Spleen (tissue), 11 donors: ENCODE measurements around the gene SS18. TPM values are rescaled to one million over a fixed set of nuclear protein-coding genes. Genes with fewer than 3 reads are reported as not detected.

Experiments used
- DNase-seq: peaks from one replicate; pipeline ENCODE4 v3.0.0-alpha.2; 2020
- H3K27ac ChIP-seq, 8 donors: fragments of 200-600 bp; sonication (generic) in 7 of 8; 1 replicate in 4 of 8; 2 replicates in 4 of 8; pipeline versions ENCODE4 v1.5.0 to v1.8.0; 2016 to 2021; ENCODE audit warnings: inconsistent platforms in 4 of 8, mild to moderate bottlenecking in 4 of 8, moderate library complexity in 1 of 8
- H3K27me3 ChIP-seq, 7 donors: fragments of 200-600 bp; sonication (generic) in 6 of 7; replicated peaks in 1 of 7; 1 replicate in 4 of 7; 2 replicates in 3 of 7; pipeline versions ENCODE4 v1.5.0 to v1.8.0; 2016 to 2021; ENCODE audit warnings: inconsistent platforms in 3 of 7, mild to moderate bottlenecking in 1 of 7
- H3K36me3 ChIP-seq, 6 donors: fragments of 200-600 bp; sonication (generic) in 5 of 6; 1 replicate in 4 of 6; 2 replicates in 2 of 6; pipeline versions ENCODE4 v1.5.0 to v1.8.0; 2016 to 2021; ENCODE audit warnings: inconsistent platforms in 2 of 6
- H3K4me1 ChIP-seq, 6 donors: fragments of 200-600 bp; sonication (generic) in 5 of 6; 1 replicate in 3 of 6; 2 replicates in 3 of 6; pipeline versions ENCODE4 v1.5.0 to v1.8.0; 2016 to 2021; ENCODE audit warnings: inconsistent platforms in 3 of 6
- H3K4me3 ChIP-seq, 8 donors: fragments of 200-600 bp; sonication (generic) in 7 of 8; 1 replicate in 4 of 8; 2 replicates in 4 of 8; pipeline versions ENCODE4 v1.5.0 to v1.8.0; 2016 to 2021; ENCODE audit warnings: inconsistent platforms in 4 of 8, mild to moderate bottlenecking in 4 of 8, moderate library complexity in 2 of 8
- H3K9me3 ChIP-seq, 8 donors: fragments of 200-600 bp; sonication (generic) in 7 of 8; 1 replicate in 4 of 8; 2 replicates in 4 of 8; pipeline versions ENCODE4 v1.5.0 to v1.8.0; 2016 to 2021; ENCODE audit warnings: inconsistent platforms in 4 of 8
- POLR2A ChIP-seq, 3 donors: fragments of 450-650 bp; IDR thresholded peaks; one replicate each; pipeline ENCODE4 v1.5.1; 2017; ENCODE audit warnings: antibody characterized with exemption in 3 of 3, mild to moderate bottlenecking in 1 of 3
- POLR2AphosphoS5 ChIP-seq, 3 donors: sonication (generic); formaldehyde crosslinking; IDR thresholded peaks; one replicate each; pipeline ENCODE4 v1.5.1; 2017; ENCODE audit warnings: antibody characterized with exemption in 3 of 3
- WGBS, 5 donors: extraction: QIAGEN DNeasy Blood & Tissue Kit in 3 of 5; methylation state at CpG; one replicate each; pipeline versions ENCODE4 v1.1.5 to v1.1.7; 2013 to 2018; 5-methylcytosine and 5-hydroxymethylcytosine counted together
- intact Hi-C: fragments of 100-400 bp; cut with DNase I; formaldehyde crosslinking; loops from one replicate; pipeline ENCODE4 v1.15.0; 2023; ENCODE audit warnings: low total_unique reads
- polyA plus RNA-seq, 3 donors: library from polyadenylated mRNA; stranded (reverse); fragments of 200-250 nt; gene quantifications; one replicate each; pipeline ENCODE4 v1.2.1, GENCODE V29; 2013
- total RNA-seq, 7 donors: library from RNA; depleted of rRNA in 3 of 7; stranded (reverse); fragments of >200 nt in 3 of 7; fragmentation: NEBNext Ultra II Directional in 4 of 7; extraction: Animal tissue kit (Norgen Biotek cat#: 25700) in 4 of 7; gene quantifications; one replicate each; pipeline versions ENCODE4 v1.1.0 to v1.2.1, GENCODE V29; 2016 to 2021
- TF ChIP-seq, protein P1 (sequence below), 11 experiments: fragments of 200-600 bp in 7 of 11; fragments of 450-650 bp in 4 of 11; sonication (generic) in 4 of 11; IDR thresholded peaks in 8 of 11; conservative IDR thresholded peaks in 3 of 11; 1 replicate in 7 of 11; 2 replicates in 4 of 11; pipeline versions ENCODE4 v1.4.0 to v1.8.0; 2016 to 2021; ENCODE audit warnings: antibody characterized with exemption in 11 of 11, inconsistent platforms in 4 of 11, mild to moderate bottlenecking in 1 of 11
- donor health status: healthy with polysubstance abuse.
- donor health status: DM: no; HTN: no; CAD: no; lungs with moderate emphysema.
- donor health status: DM: no; HTN: no; CAD: no.
- donor health status: Bipolar disorder and iron deficiency.
- donor health status: healthy.
- donor health status: DM: no; HTN: no; CAD: no.
- donor health status: DM: yes; HTN: yes; CAD: no.

The SS18 gene
- total and polyA plus RNA-seq, 10 donors = 26.8 to 250 (median 69.8) TPM

DNA sequence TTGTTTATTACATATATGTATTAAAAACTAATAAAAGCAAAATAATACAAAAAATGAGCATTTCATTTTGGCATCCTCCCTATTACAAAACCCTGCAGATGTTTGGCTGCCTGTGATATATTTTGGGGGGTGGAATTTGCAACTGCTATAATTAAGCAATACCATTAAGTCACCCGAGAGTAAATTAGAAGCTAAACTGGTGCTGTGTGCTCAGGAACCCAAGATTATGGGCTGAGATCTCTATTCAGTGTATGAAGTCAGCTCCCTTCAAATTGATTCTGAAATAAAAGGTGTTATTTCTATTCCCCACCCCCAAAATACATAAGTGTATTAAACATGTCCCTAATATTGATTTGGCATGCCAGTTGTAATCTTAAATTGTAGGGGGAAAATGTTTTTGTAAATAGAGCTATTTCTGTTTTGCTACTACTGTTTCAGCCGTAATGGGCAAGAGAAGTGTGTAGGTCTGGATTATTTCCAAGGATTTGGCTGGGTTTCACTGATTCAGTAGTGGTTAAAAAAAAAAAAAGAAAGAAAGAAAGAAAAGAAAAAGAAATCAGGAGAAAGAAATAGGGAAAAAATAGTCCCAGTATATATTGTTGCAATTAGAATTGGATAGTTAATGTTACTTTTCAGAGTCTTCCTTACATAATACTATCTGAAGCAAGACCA, 110.9 kb downstream of the SS18 start:
- H3K4me3 ChIP-seq = no peak overlapping the region
- intact Hi-C loops = no loop called here
- H3K27ac ChIP-seq = no peak overlapping the region
- H3K9me3 ChIP-seq = no peaks in the 10 kb centered on the region
- TF ChIP-seq POLR2A (IDR thresholded peaks at IDR 0.05) = no peak
- TF ChIP-seq, protein P1, sequence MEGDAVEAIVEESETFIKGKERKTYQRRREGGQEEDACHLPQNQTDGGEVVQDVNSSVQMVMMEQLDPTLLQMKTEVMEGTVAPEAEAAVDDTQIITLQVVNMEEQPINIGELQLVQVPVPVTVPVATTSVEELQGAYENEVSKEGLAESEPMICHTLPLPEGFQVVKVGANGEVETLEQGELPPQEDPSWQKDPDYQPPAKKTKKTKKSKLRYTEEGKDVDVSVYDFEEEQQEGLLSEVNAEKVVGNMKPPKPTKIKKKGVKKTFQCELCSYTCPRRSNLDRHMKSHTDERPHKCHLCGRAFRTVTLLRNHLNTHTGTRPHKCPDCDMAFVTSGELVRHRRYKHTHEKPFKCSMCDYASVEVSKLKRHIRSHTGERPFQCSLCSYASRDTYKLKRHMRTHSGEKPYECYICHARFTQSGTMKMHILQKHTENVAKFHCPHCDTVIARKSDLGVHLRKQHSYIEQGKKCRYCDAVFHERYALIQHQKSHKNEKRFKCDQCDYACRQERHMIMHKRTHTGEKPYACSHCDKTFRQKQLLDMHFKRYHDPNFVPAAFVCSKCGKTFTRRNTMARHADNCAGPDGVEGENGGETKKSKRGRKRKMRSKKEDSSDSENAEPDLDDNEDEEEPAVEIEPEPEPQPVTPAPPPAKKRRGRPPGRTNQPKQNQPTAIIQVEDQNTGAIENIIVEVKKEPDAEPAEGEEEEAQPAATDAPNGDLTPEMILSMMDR (IDR thresholded peaks at IDR 0.05 in 8 of 11, conservative IDR thresholded peaks at IDR 0.05 in 3 of 11) = no peak
- no peak for TF ChIP-seq POLR2AphosphoS5 (IDR thresholded peaks at IDR 0.05)
- no peaks in the 10 kb centered on the region for H3K4me1 ChIP-seq
- DNase-seq = no peak
- H3K36me3 ChIP-seq = no peaks in the 10 kb centered on the region
- H3K27me3 ChIP-seq = no peaks in the 10 kb centered on the region
- 53 to 83% (median 74%) methylated on average over 2 of the region's 2 CpGs for WGBS, 5 donors

DNA sequence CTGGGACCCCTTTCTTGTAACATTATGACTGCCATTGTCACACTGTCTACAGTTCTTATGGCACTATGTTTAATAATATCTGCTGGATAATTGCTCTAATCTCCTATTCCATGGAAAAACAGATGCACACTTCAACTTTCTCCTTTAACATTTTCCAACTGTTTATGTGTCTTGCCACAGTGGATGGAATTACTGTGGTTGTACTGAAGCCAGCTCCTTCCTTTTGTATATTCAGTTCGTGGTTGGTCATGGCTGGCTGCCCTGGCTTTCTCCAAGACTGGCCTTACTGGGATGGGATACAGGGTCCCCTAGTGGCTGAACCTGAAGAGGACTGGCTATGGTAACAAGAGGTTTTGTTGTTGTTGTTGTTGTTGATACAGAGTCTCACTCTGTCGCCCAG, 113.9 kb downstream of the SS18 start:
- Histone ChIP-seq H3K27me3 (no peaks in the 10 kb centered on the region), H3K4me3 (no peak overlapping the region), H3K4me1 (no peaks in the 10 kb centered on the region), H3K9me3 (peaks cover 0 to 3% (median 0%) of the 10 kb centered on the region in 8 donors), H3K27ac (no peak overlapping the region), H3K36me3 (no peaks in the 10 kb centered on the region)
- intact Hi-C loops = no loop called here
- WGBS, 5 donors = 68 to 92% (median 83%) methylated on average over 2 of the region's 2 CpGs
- TF ChIP-seq POLR2AphosphoS5 (IDR thresholded peaks at IDR 0.05) = no peak
- TF ChIP-seq, protein P1 (IDR thresholded peaks at IDR 0.05 in 8 of 11, conservative IDR thresholded peaks at IDR 0.05 in 3 of 11) = no peak
- no peak for TF ChIP-seq POLR2A (IDR thresholded peaks at IDR 0.05)
- DNase-seq = no peak

DNA sequence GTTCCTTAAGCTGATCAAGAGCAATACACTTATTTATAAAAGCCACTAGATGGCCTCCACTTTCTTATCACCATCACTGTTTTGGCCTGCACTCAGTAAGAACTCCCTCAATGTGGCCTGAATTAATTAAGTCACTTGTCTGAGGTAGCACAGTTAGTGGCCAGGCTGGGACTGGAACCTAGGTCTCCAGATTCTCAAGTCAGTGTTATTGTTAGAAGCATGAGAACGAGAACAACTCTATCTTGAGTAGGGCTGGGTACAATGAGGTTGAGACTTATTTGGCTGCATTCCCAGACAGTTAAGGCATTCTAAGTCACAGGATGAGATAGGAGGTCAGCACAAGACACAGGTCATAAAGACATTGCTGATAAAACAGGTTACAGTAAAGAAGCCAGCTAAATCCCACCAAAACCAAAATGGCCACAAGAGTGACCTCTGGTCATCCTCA, 115.8 kb downstream of the SS18 start:
- H3K36me3 ChIP-seq = no peaks in the 10 kb centered on the region
- no peaks in the 10 kb centered on the region for H3K27me3 ChIP-seq
- no peaks in the 10 kb centered on the region for H3K4me1 ChIP-seq
- WGBS, 5 donors = 68 to 100% (median 81%) methylated on average over 1 of the region's 1 CpG
- no peak overlapping the region for H3K4me3 ChIP-seq
- no peak overlapping the region for H3K27ac ChIP-seq
- peaks cover 0 to 6% (median 0%) of the 10 kb centered on the region in 8 donors for H3K9me3 ChIP-seq
- intact Hi-C loops = no loop called here
- TF ChIP-seq POLR2A (IDR thresholded peaks at IDR 0.05) = no peak
- no peak for DNase-seq

Other genes with a start within 250 kb of the SS18 start
- gene PSMA8, start 43.3 kb upstream of the SS18 start, total RNA-seq = under 1 TPM in 4 of 7 donors, not detected in 3; 0.34 to 0.79 (median 0.73) TPM
- 1 to 10 TPM in 1 of 3 donors, under 1 TPM in 2; 0.61 to 1.4 (median 0.93) TPM for gene PSMA8, start 43.3 kb upstream of the SS18 start, polyA plus RNA-seq
- gene TAF4B, start 135.8 kb upstream of the SS18 start, total RNA-seq = 10 to 100 TPM in 5 of 7 donors, 1 to 10 TPM in 2; 8.8 to 23.8 (median 11.2) TPM
- 1 to 10 TPM; 6.4 to 6.9 (median 6.6) TPM for gene TAF4B, start 135.8 kb upstream of the SS18 start, polyA plus RNA-seq